Iris pigment epithelial cell (primary cell): Measurements from ENCODE around the gene MYL5.
A peak's percentile ranks its signal among the peaks of the same experiment; 100 is the strongest.
"Not testable (repeated sequence)": the region's sequence is repeated elsewhere in the genome, so short reads cannot be mapped to it uniquely, and the experiment has no call there.

ENCODE experiments used
- DNase-seq: peaks from one replicate; pipeline ENCODE4 v3.0.0-alpha.2; 2011; ENCODE audit warnings: low read depth

MYL5 gene

DNA sequence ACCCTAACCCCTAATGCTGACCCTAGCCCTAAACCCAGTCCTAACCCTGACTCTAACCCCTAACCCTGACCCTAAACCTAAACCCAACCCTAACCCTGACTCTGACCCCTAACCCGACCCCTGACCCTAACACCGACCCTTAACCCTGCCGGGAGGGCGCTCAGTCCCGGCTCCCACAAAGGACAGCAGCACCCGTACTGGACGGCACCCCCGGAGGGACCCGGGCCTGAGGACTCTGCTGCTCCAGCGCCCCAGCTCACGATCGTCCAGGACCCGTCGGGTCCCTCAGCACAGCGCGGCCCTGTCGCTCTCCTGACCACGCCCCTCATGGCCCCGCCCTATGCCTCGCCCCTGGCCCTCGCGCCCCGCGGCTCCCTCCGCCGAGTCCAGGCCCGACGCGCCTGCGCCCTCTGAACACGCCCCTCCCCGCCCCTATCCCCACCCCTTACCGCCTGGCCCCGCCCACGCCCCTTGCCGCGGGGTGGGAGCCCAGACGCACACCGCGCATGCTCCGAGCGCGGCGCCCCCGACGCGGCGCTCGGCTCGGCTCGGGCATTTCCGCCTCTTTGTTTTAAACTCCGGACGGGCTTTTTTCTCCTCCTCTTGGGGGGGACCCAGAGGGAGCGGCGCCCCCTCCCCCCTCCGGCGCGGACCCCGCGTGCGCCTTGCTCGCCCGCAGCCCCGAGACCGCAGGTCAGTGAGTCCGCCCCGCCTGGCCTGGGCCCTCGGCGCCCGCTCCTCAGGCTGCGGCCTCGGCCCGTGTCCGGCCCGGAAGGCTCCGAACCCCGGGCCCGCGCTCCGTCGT, 31.1 kb downstream of the MYL5 start, which contains the start of gene PCGF3:
Gene PCGF3 (plus strand): TSS at position 555 of the 805 bp plus-strand sequence. CDS start 27,849 bp downstream, outside the sequence.
- DNase-seq: peak; percentile 94

DNA sequence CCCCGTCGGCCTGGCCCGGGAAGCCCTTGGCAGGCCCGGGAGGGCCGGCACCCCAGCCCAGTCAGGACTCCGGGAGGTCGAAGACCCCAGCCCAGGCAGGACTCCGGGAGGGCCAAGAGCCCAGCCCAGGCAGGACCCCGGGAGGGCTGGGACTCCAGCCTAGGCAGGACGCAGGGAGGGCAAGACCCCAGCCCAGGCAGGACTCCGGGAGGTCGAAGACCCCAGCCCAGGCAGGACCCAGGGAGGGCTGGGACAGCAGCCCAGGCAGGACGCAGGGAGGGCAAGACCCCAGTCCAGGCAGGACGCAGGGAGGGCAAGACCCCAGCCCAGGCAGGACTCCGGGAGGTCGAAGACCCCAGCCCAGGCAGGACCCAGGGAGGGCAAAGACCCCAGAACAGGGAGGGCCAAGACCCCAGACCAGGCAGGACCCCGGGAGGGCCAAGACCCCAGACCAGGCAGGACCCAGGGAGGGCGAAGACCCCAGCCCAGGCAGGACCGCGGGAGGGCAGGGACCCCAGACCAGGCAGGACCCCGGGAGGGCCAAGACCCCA, 31.8 kb downstream of the MYL5 start:
- DNase-seq: not testable (repeated sequence)

DNA sequence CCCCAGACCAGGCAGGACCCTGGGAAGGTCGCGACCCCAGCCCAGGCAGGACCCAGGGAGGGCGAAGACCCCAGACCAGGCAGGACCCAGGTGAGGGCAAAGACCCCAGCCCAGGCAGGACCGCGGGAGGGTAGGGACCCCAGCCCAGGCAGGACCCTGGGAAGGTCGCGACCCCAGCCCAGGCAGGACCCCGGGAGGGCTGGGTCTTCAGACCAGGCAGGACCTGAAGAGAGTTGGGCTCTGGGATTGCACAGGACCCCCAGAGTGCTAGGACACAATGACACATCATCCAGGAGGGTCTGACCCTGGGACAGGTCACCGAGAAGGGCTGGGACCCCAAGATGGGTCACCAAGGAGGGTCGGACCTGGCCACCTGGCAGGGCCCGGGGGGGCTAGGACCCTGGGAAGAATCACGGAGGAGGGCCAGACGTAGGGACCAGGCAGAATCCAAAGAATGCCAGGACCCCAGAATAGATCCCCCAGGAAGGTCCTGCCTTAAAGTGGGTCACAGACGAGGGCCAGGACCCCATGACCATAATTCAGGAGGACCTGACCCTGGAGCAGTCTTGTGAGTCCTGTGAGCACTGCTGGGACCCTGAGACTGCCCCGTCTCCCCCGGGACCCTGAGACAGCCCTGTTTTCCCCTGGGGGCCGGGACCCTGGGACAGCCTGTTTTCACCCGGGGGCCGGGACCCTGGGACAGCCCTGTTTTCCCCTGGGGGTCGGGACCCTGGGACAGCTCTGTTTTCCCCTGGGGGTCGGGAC, 32.7 kb downstream of the MYL5 start:
- no peak for DNase-seq

DNA sequence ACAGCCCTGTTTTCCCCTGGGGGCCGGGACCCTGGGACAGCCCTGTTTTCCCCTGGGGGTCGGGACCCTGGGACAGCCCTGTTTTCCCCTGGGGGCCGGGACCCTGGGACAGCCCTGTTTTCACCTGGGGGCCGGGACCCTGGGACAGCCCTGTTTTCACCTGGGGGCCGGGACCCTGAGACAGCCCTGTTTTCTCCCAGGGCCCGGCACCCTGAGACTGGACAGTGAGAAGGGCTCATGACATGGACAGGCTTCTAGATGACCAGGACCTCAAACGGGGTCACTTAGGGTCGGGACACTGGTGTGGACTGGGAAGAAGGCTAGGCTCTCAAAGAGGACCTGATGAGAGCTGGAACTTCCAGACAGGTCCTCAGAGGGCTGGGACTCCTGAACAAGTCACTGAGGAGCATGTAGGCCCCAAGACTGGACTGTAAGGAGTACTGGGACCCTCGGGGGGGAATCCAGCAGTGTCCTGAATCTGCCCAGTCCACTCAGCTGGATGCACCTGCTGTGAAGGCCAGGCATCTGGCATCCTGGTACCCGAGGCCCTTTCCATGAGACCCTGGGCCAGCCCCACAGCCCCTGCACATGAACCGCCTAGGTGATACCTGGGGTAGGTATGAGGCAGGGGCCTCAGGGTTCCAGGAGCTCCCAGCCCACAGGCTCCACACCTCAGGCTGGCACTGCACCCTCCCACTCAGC, 33.7 kb downstream of the MYL5 start:
- DNase-seq: no peak

DNA sequence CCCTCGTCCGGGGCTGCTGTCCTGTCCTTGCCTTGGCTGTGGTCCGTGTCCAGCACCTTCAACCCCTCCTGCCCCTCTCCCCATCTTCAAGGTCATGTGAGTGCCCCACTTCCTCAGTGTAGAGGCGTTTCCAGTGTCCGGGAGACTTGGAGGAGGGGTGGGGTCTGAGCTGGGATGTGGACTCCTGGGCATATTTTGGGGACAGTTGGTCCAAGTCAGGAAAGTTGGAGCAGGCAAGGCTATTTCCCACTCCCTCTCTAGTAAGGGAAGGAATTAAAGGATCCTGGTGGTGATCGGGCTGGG, 34.2 kb downstream of the MYL5 start:
- no peak for DNase-seq

DNA sequence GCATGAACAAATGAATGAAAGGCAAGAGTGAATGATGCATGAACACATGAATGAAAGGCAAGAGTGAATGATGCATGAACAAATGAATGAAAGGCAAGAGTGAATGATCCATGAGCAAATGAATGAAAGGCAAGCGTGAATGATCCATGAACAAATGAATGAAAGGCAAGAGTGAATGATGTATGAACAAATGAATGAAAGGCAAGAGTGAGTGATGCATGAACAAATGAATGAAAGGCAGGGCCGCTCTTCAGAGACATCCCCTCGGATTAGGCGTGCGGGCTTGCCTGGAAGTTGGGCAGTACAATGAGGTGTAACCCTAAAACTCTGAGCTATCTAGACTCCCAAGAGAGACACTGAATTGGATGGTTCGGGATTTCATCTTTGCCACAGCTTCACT, 35.0 kb downstream of the MYL5 start:
- no peak for DNase-seq

DNA sequence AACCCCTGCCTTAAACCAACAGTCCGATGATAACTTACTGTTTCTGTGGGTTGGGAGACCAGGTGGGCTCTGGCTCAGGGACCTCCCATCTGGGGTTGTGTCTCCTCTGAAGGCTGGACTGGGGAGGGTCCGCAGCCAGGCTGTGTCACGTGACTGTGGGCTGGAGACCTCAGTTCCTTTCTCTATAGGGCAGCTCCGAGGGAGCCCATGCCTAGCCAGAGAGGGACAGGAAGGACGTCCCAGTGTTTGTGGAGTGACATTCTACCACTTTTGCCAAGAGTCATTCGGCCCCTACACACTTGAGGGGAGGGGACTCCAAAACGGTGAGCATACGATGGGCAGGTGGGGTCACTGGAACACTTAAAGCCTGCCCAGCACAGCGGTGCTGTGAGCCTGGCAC, 35.8 kb downstream of the MYL5 start:
- DNase-seq: no peak

DNA sequence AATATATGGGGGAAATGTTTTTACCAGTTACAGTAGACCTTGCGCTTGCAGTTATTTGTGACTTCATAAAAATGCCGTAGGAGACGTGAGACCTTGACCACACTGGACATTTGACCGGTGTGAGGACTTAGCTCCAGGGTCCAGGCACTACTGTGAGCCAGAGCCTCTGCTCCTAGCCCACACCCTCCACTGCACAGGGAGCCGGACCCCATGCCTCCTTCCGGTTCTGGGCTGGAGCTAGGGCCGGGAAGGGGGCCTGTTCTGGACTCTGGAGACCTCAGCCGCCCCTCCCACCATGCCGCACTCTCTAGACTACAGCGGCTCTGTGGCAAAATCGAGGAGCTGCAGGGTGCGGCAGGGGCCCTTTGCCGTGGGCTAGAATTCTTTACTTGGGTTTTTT, 36.6 kb downstream of the MYL5 start:
- no peak for DNase-seq

DNA sequence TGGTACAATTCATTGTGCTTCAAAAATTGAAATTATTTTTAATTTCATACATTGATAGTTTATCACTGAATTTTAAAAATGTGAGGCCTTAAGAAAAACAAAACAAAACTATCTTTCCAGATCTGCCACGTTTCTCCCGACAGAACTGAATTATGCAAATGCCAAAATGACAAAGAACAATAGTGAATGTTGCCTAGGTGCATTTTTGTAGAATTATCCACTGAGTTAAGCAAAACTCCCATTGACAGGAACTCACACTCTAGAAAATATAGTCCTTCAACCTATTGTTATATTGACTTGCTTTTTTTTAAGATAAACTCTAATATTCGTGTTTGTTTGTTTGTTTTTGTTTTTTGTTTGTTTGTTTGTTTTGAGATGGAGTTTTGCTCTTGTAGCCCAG, 37.8 kb downstream of the MYL5 start:
- no peak for DNase-seq

DNA sequence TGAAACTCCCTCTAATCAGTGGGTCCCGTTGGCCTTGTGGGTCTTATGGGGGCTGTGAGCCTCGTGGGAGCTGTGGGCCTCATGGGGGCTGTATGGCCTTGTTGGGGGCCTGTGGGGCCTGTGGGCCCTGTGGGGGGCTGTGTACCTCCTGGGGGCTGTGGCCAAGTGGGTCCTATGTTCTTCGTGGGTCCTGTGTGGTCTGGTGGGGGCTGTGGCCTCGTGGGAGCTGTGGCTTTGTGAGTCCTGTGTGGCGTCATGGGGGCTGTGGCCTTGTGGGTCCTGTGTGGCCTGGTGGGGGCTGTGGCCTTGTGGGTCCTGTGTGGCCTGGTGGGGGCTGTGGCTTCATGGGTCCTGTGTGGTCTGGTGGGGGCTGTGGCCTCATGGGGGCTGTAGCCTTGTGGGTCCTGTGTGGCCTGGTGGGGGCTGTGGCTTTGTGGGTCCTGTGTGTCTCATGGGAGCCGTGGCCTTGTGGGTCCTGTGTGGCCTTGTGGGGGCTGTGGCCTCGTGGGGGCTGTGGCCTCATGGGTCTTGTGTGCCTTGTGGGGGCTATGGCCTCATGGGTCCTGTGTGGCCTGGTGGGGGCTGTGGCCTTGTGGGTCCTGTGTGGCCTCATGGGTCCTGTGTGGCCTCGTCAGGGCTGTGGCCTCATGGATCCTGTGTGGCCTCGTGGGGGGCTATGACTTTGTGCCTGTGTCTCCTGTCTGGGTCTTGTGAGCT, 38.7 kb downstream of the MYL5 start:
- no peak for DNase-seq

DNA sequence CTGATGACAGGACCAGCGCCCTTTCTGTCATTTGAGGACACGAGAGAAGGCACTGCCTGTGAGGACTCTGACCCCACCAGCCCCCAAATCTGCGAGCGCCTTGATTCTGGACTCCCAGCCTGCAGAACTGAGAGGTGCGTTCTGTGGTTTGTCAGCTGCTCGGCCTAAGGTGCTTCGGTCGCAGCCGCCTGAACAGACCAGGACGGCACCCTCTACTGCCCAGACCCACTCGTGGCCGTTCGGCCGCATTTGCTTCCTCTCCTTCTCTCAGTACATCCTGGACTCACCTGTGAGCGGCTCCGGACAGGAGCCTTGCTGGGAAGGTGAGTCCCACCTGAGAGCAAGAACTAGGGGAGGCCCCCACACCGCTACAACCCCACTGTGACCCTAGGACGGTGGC, 39.7 kb downstream of the MYL5 start:
- no peak for DNase-seq

DNA sequence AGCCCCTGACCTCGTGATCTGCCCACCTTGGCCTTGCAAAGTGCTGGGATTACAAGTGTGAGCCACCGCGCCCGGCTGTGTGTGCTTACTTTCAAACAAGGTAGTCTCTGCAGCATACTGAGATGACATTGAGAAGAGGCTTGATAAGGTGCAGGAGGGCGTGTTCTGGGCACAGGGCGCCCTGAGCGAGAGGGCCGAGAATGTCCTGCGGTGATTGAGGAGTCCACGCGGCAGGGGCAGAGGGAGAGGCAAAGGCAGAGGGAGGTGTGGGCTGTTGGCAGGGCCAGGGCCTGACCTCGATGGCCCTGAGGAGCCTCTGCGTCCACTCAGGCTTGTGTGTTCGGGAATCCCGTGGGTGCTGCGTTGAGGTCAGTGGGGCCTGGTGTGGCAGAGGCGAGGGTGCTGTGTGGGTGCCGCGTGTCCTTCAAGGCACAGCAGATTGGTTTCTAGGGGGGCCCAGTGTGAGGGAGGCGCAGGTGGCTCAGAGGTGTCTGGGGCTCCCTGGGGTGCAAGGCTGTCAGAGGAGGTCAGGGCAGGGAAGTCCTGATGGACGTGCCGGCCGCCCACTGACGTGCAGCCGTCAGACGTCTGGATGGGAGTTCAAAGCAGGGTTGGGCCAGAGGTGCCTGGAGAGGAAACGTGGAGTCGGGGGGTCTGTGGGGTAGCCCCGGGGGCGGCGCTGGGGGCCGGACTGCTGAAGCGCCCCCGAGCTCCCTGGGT, 43.4 kb downstream of the MYL5 start:
- no peak for DNase-seq

DNA sequence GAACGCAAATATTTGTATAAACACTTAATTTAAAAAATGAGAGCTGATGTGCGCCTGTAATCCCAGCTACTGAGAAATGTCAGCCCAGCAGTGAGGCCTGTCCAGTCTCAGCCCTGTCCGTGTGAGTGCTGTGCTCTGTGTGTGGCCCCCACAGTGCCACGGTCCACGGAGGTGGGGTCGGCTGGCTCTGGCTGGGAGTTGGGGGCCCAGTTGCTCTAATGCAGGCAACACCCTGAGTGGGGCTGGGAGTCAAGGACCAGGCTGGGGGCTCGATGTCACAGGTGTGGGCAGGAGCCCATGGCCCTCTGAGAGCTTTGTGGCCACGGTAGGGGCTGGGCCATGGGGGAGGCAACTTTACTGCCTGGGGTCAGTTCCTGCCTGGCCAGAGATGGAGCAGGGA, 44.1 kb downstream of the MYL5 start:
- no peak for DNase-seq

DNA sequence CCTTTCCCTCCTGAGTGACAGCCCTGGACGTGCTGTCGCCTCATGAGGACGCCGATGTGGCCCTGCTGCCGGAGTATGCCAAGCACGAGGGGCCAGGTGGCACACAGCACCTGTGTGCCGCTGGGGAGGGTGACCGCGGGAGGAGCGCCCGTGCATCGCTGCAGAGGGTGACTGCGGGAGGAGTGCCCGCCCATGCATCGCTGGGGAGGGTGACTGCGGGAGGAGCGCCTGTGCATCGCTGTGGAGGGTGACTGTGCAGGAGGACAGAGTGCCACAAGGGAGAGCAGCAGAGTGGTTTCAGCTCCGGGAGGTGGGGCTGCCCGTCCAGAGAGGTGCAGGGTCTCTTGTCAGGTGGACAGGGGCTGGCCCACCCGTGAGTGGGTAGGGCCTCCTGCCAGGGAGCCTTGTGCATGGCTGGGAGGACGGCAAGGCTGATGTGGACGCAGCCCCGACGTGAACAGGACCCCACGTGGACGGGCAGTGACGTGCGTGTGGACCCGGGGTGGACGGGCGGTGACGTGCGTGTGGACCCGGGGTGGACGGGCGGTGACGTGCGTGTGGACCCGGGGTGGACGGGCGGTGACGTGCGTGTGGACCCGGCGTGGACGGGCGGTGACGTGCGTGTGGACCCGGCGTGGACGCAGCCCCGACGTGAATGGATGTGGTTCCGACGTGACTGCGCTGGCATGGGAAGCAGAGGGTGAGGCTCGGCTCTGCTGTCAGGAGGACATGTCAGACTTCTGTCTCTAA, 45.9 kb downstream of the MYL5 start:
- no peak for DNase-seq

DNA sequence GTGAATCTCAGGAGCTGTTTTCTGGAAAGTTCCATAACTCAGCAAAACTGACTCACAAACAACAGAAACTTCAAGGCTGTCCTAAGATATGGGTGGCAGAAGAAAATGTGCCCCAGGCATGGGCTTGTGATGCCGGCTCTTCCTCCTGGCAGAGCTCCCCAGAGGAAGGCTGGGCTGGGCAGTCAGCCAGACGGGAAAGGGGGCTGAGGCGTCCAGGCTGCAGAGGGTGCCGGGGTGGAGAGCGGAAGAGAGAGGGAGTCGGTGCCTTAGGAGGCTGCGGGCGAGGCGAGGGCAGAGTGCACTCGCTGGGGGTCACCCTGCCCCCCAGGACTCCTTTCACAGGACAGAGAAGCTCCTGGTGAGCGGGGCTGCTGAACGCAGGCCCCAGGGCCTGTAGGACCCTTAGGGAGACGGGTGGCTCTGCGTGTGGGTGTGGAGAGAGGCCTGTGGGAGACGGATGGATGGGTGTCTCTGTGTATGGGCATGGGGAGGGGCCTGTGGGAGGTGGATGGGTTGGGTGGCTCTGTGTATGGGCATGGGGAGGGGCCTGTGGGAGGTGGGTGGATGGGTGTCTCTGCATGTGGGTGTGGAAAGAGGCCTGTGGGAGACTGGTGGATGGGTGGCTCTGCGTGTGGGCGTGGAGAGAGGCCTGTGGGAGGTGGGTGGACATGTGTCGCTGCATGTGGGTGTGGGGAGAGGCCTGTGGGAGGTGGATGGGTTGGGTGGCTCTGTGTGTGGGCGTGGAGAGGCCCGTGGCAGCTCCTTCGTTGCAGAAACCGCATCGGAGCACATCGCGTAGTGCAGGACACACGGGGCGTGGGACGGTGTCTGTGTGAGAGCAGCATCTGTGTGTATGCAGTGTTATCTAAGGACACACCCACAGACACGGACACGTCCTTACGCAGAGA, 47.2 kb downstream of the MYL5 start:
- DNase-seq: no peak

DNA sequence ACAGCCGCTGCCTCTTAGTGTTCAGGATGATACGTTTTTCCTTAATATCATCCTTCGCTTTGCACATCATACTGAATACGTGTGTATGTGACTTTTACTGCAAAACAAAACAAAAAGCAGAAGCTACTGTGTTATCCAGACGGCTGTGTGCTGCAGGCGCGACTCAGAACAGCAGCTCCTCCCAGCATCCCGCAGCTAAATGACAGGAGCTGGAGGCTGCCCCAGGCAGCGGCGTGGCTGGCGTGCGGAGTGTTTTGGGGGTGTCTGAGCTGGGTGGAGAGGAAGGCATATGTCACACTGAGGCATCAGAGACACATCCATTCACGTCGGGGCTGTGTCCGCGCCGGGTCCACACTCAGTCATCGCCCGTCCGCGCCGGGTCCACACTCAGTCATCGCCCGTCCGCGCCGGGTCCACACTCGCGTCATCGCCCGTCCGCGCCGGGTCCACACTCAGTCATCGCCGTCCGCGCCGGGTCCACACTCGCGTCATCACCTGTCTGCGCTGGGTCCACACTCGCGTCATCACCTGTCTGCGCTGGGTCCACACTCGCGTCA, 47.9 kb downstream of the MYL5 start:
- no peak for DNase-seq

DNA sequence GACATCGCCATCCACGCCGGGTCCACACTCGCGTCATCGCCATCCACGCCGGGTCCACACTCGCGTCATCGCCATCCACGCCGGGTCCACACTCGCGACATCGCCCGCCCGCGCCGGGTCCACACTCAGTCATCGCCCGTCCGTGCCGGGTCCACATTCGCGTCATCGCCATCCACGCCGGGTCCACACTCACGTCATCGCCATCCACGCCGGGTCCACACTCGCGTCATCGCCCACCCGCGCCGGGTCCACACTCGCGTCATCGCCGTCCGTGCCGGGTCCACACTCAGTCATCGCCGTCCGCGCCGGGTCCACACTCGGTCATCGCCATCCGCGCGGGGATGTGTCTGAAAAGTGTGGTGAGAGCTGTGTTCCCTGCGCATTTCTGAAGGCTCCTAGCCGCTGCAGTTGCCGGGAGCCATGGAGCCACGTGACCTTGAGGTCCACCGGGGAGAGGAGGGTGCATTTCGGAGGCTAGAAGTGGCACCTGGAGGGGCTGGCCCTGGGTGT, 48.6 kb downstream of the MYL5 start:
- DNase-seq: no peak

DNA sequence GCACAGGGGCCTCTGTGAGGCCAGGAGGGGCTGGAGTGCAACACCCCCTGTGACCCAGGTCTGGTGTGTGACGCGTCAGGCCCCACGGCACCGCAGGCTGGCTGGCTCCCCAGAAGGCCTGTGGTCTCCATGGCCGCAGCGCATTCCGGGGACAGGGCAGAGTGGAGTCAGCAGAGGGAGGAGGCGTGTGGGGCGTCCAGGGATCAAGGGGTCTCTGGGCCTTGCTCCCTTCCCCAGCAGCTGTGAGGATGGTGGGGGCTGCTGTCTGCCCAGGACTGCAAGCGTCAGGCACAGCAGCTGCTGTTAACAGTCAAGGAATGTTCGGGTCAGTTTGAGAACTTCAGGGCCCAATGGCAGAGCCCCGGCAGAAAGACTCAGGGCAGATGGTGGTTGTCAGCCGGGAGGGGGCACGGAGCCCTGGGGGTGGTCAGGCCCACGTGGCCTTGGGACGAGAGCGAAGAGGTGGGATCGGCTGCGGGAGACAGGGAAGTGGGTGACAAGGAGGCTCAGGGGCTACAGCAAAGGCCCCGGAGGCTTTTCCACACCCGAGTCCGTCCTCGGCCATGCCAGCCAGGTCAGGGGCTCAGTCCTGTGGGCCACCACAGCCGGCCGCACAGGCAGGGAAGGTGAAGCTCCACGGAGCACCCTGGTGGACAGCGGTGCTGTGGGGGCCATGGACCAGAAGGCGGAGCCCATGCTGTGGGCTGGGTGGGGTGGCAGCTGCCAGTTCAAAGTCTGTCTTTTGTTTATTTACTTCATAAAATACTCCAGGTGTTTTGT, 49.6 kb downstream of the MYL5 start:
- no peak for DNase-seq
